OCI-LY1 (cell line): ENCODE results near the gene MX1.

Experiments used
- CTCF ChIP-seq: fragments of 200-600 bp; sonication (generic), shearing (Covaris generic); IDR thresholded peaks from 2 replicates; pipeline ENCODE4 v1.5.1; 2017; ENCODE audit warnings: mild to moderate bottlenecking, antibody characterized with exemption, low read length, moderate library complexity, mixed read lengths
- EZH2 ChIP-seq: fragments of 200-600 bp; sonication (generic), shearing (Covaris generic); IDR thresholded peaks from 2 replicates; pipeline ENCODE4 v1.8.0; 2017; ENCODE audit warnings: borderline replicate concordance, mixed run types, mild to moderate bottlenecking, antibody characterized with exemption, low read length, moderate library complexity, mixed read lengths

GRCh38 chr21:41507521-41508414, 81.7 kb downstream of the MX1 start, which contains the start of gene TMPRSS2:
- TF ChIP-seq CTCF (no peak), EZH2 (no peak)
